CD4-positive, alpha-beta T cell treated with Interleukin-4 for 1 hour (primary cell): ENCODE measurements around the gene PSMD7.
"Not testable (repeated sequence)": the region's sequence is repeated elsewhere in the genome, so short reads cannot be mapped to it uniquely, and the experiment has no call there.

Experiments
- DNase-seq, 2 donors: peaks; one replicate each; pipeline ENCODE4 v3.0.0-alpha.2; 2020 to 2022

The PSMD7 gene

GRCh38 chr16:74298104-74298503, 1.5 kb downstream of the PSMD7 start:
- DNase-seq = no peak

GRCh38 chr16:74302341-74302740, 5.7 kb downstream of the PSMD7 start:
- DNase-seq = no peak

DNA sequence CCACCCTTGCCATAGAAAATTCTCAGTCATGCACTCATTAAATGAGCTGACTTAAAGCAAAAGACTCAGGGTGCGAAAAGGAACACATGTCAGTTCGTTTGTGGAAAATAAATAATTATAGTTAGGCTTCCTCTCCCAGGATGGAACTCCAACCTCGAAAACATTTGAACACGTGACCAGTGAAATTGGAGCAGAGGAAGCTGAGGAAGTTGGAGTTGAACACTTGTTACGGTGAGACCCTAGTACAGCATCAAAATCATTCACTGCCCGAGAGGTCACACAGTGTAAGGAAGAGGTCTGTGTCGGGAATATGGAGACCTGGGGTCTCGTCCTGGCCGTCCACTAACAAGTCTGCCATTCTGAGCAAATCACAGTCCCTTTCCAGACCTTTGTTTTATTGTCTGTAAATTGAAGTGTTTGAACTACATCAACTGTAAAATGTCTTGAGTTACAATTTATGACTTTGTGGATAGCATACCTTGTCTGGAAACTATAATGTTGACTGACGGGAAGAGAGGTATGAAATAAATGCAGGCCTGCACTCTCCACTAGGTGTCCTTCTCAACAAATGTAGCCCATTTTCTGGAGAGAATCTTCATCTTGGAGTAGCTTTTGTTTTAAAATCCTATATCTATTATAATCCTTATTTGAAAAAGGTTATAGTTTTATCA, 7.7 kb downstream of the PSMD7 start:
- DNase-seq = no peak

DNA sequence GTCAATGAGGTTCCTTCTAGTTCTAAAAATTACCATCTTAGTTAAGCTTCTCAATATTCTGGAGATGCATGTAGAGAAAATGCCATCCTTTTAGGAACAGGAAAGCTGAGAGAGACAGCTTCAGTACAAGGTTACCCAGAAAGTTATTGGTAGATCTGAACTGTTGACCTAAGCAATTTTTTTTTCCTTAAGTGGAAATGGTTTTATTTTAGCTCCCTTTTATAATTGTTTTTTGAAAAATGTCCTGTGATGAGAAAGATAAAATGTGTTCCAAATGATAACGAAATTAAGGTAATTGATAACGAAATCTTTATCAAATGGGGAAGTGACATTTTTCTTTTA, 8.2 kb downstream of the PSMD7 start:
- no peak for DNase-seq

- DNase-seq = no peak
These were observed 8.7 kb downstream of the PSMD7 start for GRCh38 chr16:74305281-74305680.

- no peak for DNase-seq
These were observed 9.6 kb downstream of the PSMD7 start for GRCh38 chr16:74305978-74306784.

- no peak for DNase-seq
These were observed 10.8 kb downstream of the PSMD7 start for GRCh38 chr16:74307383-74307782.

- peak in 1 of 2 donors; percentile 48 for DNase-seq
These were observed 13.5 kb downstream of the PSMD7 start for GRCh38 chr16:74309789-74310781.

DNA sequence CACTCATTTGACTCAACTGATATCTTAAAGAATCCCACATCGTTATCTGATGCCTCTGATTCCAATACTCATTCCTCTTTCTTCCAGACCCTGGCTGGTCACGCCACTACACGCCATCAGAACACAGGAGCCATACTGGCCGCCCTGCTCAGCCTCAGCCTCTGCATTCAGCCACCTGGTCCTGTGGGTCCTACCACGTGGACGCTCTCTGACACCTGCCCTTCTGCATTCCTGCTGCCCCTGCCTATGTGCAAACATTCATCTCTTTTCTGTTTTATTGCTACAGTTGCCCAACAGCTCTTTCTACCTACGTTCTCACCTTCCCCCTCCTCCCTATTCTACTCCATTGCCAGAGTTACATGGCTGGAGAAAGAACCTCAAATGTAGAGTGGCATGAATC, 18.4 kb downstream of the PSMD7 start:
- no peak for DNase-seq

- no peak for DNase-seq
These were observed 24.1 kb downstream of the PSMD7 start for GRCh38 chr16:74320707-74321106.

DNA sequence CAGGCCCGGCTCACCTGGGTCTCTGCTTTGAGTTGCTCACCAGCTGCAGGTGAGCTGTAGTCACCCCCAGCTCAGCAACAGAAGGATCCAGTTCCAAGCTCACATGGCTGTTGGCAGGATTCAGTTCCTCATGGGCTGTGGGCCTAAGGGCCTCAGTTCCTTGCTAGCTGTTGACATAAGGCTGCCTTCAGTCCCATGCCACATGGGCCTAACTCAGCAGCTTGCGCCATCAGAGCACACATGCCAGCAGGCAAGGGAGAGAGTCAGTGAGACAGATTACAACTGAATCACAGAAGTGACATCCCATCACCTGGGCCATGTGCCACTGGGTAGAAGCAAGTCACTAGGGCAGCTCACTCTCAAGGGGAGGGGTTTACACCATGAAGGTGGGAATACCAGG, 24.7 kb downstream of the PSMD7 start:
- DNase-seq = no peak

- DNase-seq = no peak
These were observed 25.7 kb downstream of the PSMD7 start for GRCh38 chr16:74322301-74322710.

DNA sequence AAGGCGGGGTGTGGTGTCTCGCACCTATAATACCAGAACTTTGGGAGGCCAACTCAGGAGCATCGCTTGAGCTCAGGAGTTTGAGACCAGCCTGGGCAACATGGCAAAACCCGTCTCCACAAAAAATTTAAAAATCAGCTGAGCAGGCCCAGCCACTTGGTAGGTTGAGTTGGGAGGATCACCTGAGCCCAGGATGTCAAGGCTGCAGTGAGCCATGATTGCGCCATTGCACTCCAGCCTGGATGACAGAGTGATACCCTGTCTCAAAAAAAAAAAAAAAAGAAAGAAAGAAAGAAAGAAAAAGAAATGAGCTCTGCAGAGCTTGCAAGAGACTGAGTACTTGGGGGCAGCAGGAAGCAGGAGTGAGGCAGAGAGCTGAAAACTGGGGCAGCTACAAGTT, 28.2 kb downstream of the PSMD7 start:
- DNase-seq = not testable (repeated sequence)

DNA sequence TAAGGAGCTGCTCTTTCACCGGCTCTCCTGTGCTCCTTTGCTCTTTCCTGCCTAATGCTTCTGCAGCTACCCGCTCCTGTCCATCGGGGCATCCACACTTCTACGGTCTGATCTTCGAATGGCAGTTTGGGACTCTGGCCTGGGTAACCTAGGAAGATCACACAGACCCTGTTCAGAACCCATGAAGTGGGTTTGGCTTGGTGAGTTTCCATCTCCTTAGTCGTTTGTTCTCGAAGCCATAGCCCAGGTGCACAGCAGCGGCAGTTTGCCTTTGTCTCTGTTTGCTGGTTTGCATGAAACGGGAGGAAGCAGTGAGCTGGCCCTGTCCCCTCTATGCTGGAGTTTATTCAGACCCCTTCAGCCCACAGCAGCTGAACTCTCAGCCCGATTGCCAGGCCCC, 29.0 kb downstream of the PSMD7 start:
- no peak for DNase-seq

DNA sequence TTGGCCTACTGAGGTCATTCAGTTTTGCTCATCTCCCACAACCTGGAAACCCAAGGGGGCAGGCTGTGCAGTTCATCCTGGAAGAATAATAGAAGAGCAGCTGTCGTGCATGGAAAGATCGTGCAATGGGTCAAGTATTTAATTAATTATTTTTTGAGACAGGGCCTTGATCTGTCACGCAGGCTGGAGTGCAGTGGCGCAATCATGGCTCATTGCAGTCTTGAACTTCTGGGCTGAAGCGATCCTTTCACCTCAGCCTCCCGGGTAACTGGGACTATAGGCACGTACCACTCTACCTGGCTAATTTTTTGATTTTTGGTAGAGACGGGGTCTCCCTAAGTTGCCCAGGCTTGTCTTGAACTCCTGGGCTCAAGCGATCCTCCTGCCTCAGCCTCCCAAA, 31.7 kb downstream of the PSMD7 start:
- DNase-seq = not testable (repeated sequence)

DNA sequence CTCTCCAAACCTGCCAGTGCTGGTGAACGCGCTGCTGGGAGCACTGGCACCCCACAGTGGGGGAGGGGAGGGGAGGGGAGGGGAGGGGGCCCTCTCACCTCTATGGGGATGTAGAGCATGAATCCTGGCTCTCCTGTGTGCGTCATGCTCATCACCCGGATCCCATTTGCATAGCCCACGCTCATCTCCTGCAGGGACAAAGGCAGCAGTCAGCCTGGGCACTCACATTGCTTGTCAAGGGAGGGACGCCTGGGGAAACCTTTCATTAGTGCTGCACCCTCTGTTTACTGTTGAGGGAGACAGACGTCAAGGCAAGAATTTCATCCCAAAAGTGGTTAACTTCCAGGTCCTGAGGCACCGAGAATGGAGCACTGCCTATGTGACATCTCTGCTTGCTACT, 35.9 kb downstream of the PSMD7 start:
- not testable (repeated sequence) for DNase-seq

GRCh38 chr16:74337506-74337905, 40.9 kb downstream of the PSMD7 start:
- not testable (repeated sequence) for DNase-seq

DNA sequence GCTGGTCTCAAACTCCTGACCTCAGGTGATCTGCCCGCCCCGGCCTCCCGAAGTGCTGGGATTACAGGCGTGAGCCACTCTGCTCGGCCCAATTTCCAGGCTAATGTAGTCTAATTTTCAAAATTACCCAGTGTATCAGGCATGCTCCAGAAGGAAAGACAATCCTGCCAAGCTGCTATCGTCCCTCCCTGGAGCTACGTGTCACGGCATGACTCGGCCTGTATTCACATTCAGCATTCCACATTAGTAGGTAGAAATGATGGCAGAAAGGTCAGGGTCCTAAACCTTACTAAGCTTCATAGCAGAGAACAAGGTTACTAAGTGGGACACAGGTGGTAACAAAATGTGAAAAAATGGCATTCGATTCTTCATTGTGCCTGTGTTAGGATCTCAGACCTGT, 42.6 kb downstream of the PSMD7 start:
- DNase-seq = not testable (repeated sequence)

DNA sequence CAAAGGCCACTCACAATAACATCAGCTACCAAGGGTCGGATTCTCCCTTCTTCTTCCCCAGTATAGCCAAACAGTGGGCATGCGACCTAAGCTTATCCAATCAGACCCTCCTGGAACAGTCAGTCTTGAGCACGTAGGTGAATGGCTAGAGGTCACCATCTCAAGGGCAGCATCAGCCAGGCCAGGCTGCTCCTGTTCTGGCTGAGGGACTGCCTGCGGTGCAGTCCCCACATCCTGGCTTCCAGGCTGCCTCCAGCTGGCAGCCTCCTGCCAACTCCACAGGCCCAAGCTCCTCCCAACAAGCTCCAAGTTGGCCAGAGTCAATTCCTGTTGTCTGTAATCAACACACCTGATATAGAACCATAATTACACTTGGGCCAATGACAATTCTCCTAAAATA, 56.4 kb downstream of the PSMD7 start:
- DNase-seq = not testable (repeated sequence)
